ENCODE measurements around the gene C16orf87.

C16orf87 gene

DNA sequence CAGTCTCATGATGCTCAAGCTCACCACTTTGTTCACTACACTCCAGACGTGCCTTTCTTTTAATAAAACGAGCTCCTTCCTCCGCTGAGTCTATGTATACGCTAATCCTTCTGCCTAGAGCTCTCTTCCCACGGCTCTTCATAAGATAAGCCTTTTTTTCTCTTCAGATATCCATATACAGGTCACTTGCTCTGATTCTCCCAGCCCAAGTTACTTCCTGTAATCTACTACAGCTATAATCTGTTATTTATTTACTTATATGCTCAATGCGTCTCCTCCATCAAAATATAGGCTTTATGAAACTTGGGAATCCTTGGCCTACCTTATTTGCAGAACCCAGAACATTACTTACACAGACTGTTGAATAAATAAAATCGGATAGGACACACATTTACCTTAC, 17.4 kb downstream of the C16orf87 start:
- no peaks in the 10 kb centered on the region for H3K27me3 ChIP-seq (replicated peaks in 2 of 5; ENCODE audit: control insufficient read depth in 4 of 5, insufficient read depth in 5 of 5, low read length in 4 of 5)
- CTCF ChIA-PET = interaction anchor here (1.2 to 2.8 kb wide), 2 partner anchors 12 to 13 kb away, joined by 4 to 7 read pairs; no protein-coding TSS in a partner anchor
- POLR2A ChIA-PET = interaction anchor here (0.8 kb wide), 1 partner anchor 12 kb away, joined by 6 read pairs; no protein-coding TSS in a partner anchor
- no peak for DNase-seq
- peaks cover 0 to 2% (median 0%) of the 10 kb centered on the region in 5 experiments for H3K9me3 ChIP-seq (ENCODE audit: control extremely low read depth in 1 of 5, control insufficient read depth in 4 of 5, insufficient read depth in 2 of 5, low read depth in 1 of 5, low read length in 4 of 5)
- peaks cover 0 to 13% (median 4%) of the 10 kb centered on the region in 4 experiments for H3K36me3 ChIP-seq (ENCODE audit: control insufficient read depth in 4 of 4, insufficient read depth in 4 of 4, low read length in 3 of 4)
- H3K27ac ChIP-seq (ENCODE audit: insufficient read depth in 1 of 2, low read depth in 1 of 2, low read length in 2 of 2, poor library complexity in 1 of 2, severe bottlenecking in 2 of 2) = no peak overlapping the region
- no peak overlapping the region for H3K4me3 ChIP-seq (ENCODE audit: control insufficient read depth in 1 of 7, extremely low read depth in 1 of 7, insufficient read depth in 4 of 7, low read depth in 2 of 7, low read length in 6 of 7)
- H3K4me1 ChIP-seq (ENCODE audit: control extremely low read depth in 1 of 4, control insufficient read depth in 4 of 4, insufficient read depth in 4 of 4, low read length in 3 of 4) = peaks cover 0 to 13% (median 6%) of the 10 kb centered on the region in 4 experiments
- 100% methylated on average over 5 of the region's 7 CpGs for WGBS (ENCODE audit: insufficient coverage)

GRCh38 chr16:46812781-46813540, 18.0 kb downstream of the C16orf87 start:
- POLR2A ChIA-PET = interaction anchor here (0.8 kb wide), 1 partner anchor 13 kb away, joined by 6 read pairs; no protein-coding TSS in a partner anchor
- over 99% methylated on average over 6 of the region's 6 CpGs for WGBS (ENCODE audit: insufficient coverage)
- no peak overlapping the region for H3K27ac ChIP-seq (ENCODE audit: insufficient read depth in 1 of 2, low read depth in 1 of 2, low read length in 2 of 2, poor library complexity in 1 of 2, severe bottlenecking in 2 of 2)
- CTCF ChIA-PET = interaction anchor here (1.2 to 2.8 kb wide), 2 partner anchors 11 to 13 kb away, joined by 4 to 7 read pairs; no protein-coding TSS in a partner anchor
- no peak overlapping the region for H3K4me3 ChIP-seq (ENCODE audit: control insufficient read depth in 1 of 7, extremely low read depth in 1 of 7, insufficient read depth in 4 of 7, low read depth in 2 of 7, low read length in 6 of 7)
- H3K36me3 ChIP-seq (ENCODE audit: control insufficient read depth in 4 of 4, insufficient read depth in 4 of 4, low read length in 3 of 4) = peaks cover 0 to 15% (median 4%) of the 10 kb centered on the region in 4 experiments
- no peak for DNase-seq
- H3K4me1 ChIP-seq (ENCODE audit: control extremely low read depth in 1 of 4, control insufficient read depth in 4 of 4, insufficient read depth in 4 of 4, low read length in 3 of 4) = peaks cover 0 to 13% (median 6%) of the 10 kb centered on the region in 4 experiments
- H3K9me3 ChIP-seq (ENCODE audit: control extremely low read depth in 1 of 5, control insufficient read depth in 4 of 5, insufficient read depth in 2 of 5, low read depth in 1 of 5, low read length in 4 of 5) = peaks cover 0 to 2% (median 0%) of the 10 kb centered on the region in 5 experiments
- no peaks in the 10 kb centered on the region for H3K27me3 ChIP-seq (replicated peaks in 2 of 5; ENCODE audit: control insufficient read depth in 4 of 5, insufficient read depth in 5 of 5, low read length in 4 of 5)

- peaks cover 0 to 2% (median 0%) of the 10 kb centered on the region in 5 experiments for H3K9me3 ChIP-seq (ENCODE audit: control extremely low read depth in 1 of 5, control insufficient read depth in 4 of 5, insufficient read depth in 2 of 5, low read depth in 1 of 5, low read length in 4 of 5)
- no peaks in the 10 kb centered on the region for H3K27me3 ChIP-seq (replicated peaks in 2 of 5; ENCODE audit: control insufficient read depth in 4 of 5, insufficient read depth in 5 of 5, low read length in 4 of 5)
- no peak overlapping the region for H3K4me3 ChIP-seq (ENCODE audit: control insufficient read depth in 1 of 7, extremely low read depth in 1 of 7, insufficient read depth in 4 of 7, low read depth in 2 of 7, low read length in 6 of 7)
- WGBS (ENCODE audit: insufficient coverage) = 100% methylated on average over 3 of the region's 5 CpGs
- ChIA-PET CTCF (interaction anchor here (0.7 kb wide), 1 partner anchor 21 kb away, joined by 3 read pairs; no protein-coding TSS in a partner anchor), POLR2A (no interaction called here)
- peaks cover 0 to 14% (median 3%) of the 10 kb centered on the region in 4 experiments for H3K36me3 ChIP-seq (ENCODE audit: control insufficient read depth in 4 of 4, insufficient read depth in 4 of 4, low read length in 3 of 4)
- DNase-seq = no peak
- H3K4me1 ChIP-seq (ENCODE audit: control extremely low read depth in 1 of 4, control insufficient read depth in 4 of 4, insufficient read depth in 4 of 4, low read length in 3 of 4) = peaks cover 0 to 13% (median 6%) of the 10 kb centered on the region in 4 experiments
- no peak overlapping the region for H3K27ac ChIP-seq (ENCODE audit: insufficient read depth in 1 of 2, low read depth in 1 of 2, low read length in 2 of 2, poor library complexity in 1 of 2, severe bottlenecking in 2 of 2)
These were observed 19.3 kb downstream of the C16orf87 start for GRCh38 chr16:46811682-46812081.

DNA sequence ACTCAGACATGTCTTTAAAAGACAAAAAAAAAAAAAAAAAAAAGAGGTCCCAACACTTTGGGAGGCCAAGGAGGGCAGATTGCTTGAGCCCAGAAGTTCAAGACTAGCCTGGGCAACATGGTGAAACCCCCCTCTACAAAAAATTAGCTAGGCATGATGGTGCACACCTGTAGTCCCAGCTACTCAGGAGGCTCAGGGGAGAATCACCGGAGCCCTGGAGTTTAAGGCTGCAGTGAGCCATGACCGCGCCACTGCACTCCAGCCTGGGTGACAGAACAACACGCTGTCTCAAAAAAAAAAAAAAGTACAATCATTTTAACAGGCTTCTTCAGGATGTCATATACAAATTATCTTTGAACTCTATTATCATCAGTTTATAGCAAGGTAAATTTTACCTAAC, 22.0 kb downstream of the C16orf87 start:
- POLR2A ChIA-PET = no interaction called here

DNA sequence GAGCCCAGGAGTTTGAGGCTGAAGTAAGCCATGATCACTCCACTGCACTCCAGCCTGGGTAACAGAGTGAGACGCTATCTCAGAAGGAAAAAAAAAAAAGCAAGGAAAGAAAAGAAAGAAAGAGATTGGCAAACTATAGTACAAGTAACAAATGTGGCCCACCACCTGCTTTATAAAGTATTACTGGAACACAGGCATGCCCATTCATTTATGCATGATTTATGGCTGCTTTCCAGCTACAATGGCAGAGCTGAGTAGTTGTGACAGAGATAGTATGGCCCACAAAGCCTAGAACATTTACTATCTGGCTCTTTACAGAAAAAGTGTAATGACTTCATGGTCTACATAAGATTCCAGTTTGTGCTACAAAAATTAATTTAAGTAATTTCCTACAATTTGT, 23.6 kb downstream of the C16orf87 start:
- ChIA-PET CTCF (interaction anchor here (1.1 to 2.8 kb wide), 5 partner anchors 10 to 134 kb away, joined by 3 to 12 read pairs (median 4); no protein-coding TSS in a partner anchor), POLR2A (no interaction called here)
- H3K36me3 ChIP-seq (ENCODE audit: control insufficient read depth in 4 of 4, insufficient read depth in 4 of 4, low read length in 3 of 4) = peaks cover 2 to 18% (median 6%) of the 10 kb centered on the region in 4 experiments
- no peaks in the 10 kb centered on the region for H3K27me3 ChIP-seq (replicated peaks in 2 of 5; ENCODE audit: control insufficient read depth in 4 of 5, insufficient read depth in 5 of 5, low read length in 4 of 5)
- no peak for DNase-seq
- H3K9me3 ChIP-seq (ENCODE audit: control extremely low read depth in 1 of 5, control insufficient read depth in 4 of 5, insufficient read depth in 2 of 5, low read depth in 1 of 5, low read length in 4 of 5) = no peaks in the 10 kb centered on the region
- no peak overlapping the region for H3K27ac ChIP-seq (ENCODE audit: insufficient read depth in 1 of 2, low read depth in 1 of 2, low read length in 2 of 2, poor library complexity in 1 of 2, severe bottlenecking in 2 of 2)
- WGBS (ENCODE audit: insufficient coverage) = no CpG with 5 or more reads among the region's 1 CpG
- no peak overlapping the region for H3K4me3 ChIP-seq (ENCODE audit: control insufficient read depth in 1 of 7, extremely low read depth in 1 of 7, insufficient read depth in 4 of 7, low read depth in 2 of 7, low read length in 6 of 7)
- H3K4me1 ChIP-seq (ENCODE audit: control extremely low read depth in 1 of 4, control insufficient read depth in 4 of 4, insufficient read depth in 4 of 4, low read length in 3 of 4) = peaks cover 0 to 13% (median 6%) of the 10 kb centered on the region in 4 experiments

More for the DNA sequence above, 22.0 kb downstream of the C16orf87 start:
- Histone ChIP-seq H3K4me1 (ENCODE audit: control extremely low read depth in 1 of 4, control insufficient read depth in 4 of 4, insufficient read depth in 4 of 4, low read length in 3 of 4) (peaks cover 0 to 13% (median 6%) of the 10 kb centered on the region in 4 experiments), H3K36me3 (ENCODE audit: control insufficient read depth in 4 of 4, insufficient read depth in 4 of 4, low read length in 3 of 4) (peaks cover 0 to 13% (median 2%) of the 10 kb centered on the region in 4 experiments), H3K27me3 (replicated peaks in 2 of 5; ENCODE audit: control insufficient read depth in 4 of 5, insufficient read depth in 5 of 5, low read length in 4 of 5) (no peaks in the 10 kb centered on the region), H3K27ac (ENCODE audit: insufficient read depth in 1 of 2, low read depth in 1 of 2, low read length in 2 of 2, poor library complexity in 1 of 2, severe bottlenecking in 2 of 2) (no peak overlapping the region), H3K4me3 (ENCODE audit: control insufficient read depth in 1 of 7, extremely low read depth in 1 of 7, insufficient read depth in 4 of 7, low read depth in 2 of 7, low read length in 6 of 7) (no peak overlapping the region), H3K9me3 (ENCODE audit: control extremely low read depth in 1 of 5, control insufficient read depth in 4 of 5, insufficient read depth in 2 of 5, low read depth in 1 of 5, low read length in 4 of 5) (no peaks in the 10 kb centered on the region)
- DNase-seq = no peak
- CTCF ChIA-PET = interaction anchor here (0.9 to 2.8 kb wide), 4 partner anchors 11 to 135 kb away, joined by 3 to 12 read pairs (median 4); no protein-coding TSS in a partner anchor
- WGBS (ENCODE audit: insufficient coverage) = no CpG with 5 or more reads among the region's 4 CpGs

DNA sequence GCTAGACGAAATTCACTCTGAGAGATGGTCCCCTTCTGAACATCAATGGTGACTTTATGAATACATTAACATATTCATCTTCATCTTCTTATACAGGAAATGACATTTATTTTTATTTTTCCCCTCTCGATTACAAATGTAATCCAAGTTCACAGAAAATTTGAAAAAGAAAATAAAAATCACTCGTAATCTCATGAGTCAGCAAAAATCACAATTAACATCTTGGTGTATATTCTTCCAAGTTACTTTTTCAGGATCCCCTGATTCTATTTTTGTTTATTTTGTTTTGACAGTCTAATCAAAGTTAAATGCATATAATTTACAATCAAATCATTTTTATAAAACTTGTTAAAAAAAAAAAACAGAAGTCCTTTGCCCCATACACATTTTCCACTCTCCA, 27.6 kb downstream of the C16orf87 start:
- DNase-seq = no peak
- 75% methylated on average over 2 of the region's 3 CpGs for WGBS (ENCODE audit: insufficient coverage)
- Histone ChIP-seq H3K36me3 (ENCODE audit: control insufficient read depth in 4 of 4, insufficient read depth in 4 of 4, low read length in 3 of 4) (peaks cover 2 to 18% (median 6%) of the 10 kb centered on the region in 4 experiments), H3K27me3 (replicated peaks in 2 of 5; ENCODE audit: control insufficient read depth in 4 of 5, insufficient read depth in 5 of 5, low read length in 4 of 5) (no peaks in the 10 kb centered on the region), H3K4me3 (ENCODE audit: control insufficient read depth in 1 of 7, extremely low read depth in 1 of 7, insufficient read depth in 4 of 7, low read depth in 2 of 7, low read length in 6 of 7) (no peak overlapping the region), H3K27ac (ENCODE audit: insufficient read depth in 1 of 2, low read depth in 1 of 2, low read length in 2 of 2, poor library complexity in 1 of 2, severe bottlenecking in 2 of 2) (no peak overlapping the region), H3K4me1 (ENCODE audit: control extremely low read depth in 1 of 4, control insufficient read depth in 4 of 4, insufficient read depth in 4 of 4, low read length in 3 of 4) (no peaks in the 10 kb centered on the region), H3K9me3 (ENCODE audit: control extremely low read depth in 1 of 5, control insufficient read depth in 4 of 5, insufficient read depth in 2 of 5, low read depth in 1 of 5, low read length in 4 of 5) (no peaks in the 10 kb centered on the region)
- ChIA-PET CTCF (no interaction called here), POLR2A (no interaction called here)
